ENCODE measurements around the gene GPR179.

The GPR179 gene

GRCh38 chr17:38344420-38344745 is 627 bp upstream of the GPR179 start:
- no peak for DNase-seq (ENCODE audit: low spot score)
- no peak for TF ChIP-seq CTCF (IDR thresholded peaks at IDR 0.05; ENCODE audit: borderline replicate concordance, control extremely low read depth, extremely low read depth, insufficient read depth, missing control alignments)
- in situ Hi-C loops (cut with MboI; ENCODE audit: low sequenced_read_pairs, unreplicated experiment), result no loop called here

GRCh38 chr17:38342886-38343607 is 709 bp downstream of the GPR179 start:
- TF ChIP-seq CTCF (IDR thresholded peaks at IDR 0.05; ENCODE audit: borderline replicate concordance, control extremely low read depth, extremely low read depth, insufficient read depth, missing control alignments), result no peak
- no peak for DNase-seq (ENCODE audit: low spot score)
- in situ Hi-C loops (cut with MboI; ENCODE audit: low sequenced_read_pairs, unreplicated experiment), result no loop called here

GRCh38 chr17:38341035-38341721 is 2.6 kb downstream of the GPR179 start:
- in situ Hi-C loops (cut with MboI; ENCODE audit: low sequenced_read_pairs, unreplicated experiment), result no loop called here
- DNase-seq (ENCODE audit: low spot score), result no peak
- TF ChIP-seq CTCF (IDR thresholded peaks at IDR 0.05; ENCODE audit: borderline replicate concordance, control extremely low read depth, extremely low read depth, insufficient read depth, missing control alignments), result no peak

DNA sequence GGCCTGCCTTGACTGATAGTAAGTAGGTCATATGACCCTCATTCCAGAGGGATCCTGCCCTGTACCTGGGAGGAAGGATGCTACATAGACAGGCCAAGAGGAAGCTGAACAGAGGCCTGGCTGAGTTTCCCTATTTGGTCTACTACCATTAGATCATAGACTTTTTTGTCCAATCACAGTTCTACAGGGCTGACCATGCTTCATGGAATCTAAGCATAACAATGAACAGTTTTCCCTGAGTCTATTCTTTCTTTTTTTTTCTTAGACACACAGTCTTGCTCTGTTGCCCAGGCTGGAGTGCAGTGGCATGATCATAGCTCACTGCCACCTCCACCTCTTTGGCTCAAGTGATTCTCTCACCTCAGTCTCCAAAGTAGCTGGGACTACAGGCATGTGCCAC is 3.9 kb downstream of the GPR179 start:
- no peak for TF ChIP-seq CTCF (IDR thresholded peaks at IDR 0.05; ENCODE audit: borderline replicate concordance, control extremely low read depth, extremely low read depth, insufficient read depth, missing control alignments)
- no peak for DNase-seq (ENCODE audit: low spot score)
- in situ Hi-C loops (cut with MboI; ENCODE audit: low sequenced_read_pairs, unreplicated experiment), result no loop called here

DNA sequence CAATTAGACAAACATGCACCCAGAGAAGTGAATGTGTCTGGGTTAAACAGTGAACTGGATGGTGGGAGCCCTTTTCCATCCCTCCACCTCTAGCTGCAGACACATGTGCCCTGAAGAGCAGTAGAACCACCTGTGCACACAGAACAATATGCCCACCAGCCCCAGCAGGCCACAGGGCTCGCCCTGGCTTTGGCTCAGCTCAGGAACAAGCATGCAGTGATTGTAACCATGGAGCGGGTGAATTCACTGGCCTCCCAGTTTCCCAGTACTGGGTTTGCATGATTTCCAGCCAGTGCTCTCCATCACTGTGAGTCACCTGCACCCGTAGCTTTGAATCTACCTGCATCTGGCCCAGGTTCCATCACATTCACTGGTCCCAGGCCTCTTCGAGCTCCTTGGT is 5.2 kb downstream of the GPR179 start:
- no peak for TF ChIP-seq CTCF (IDR thresholded peaks at IDR 0.05; ENCODE audit: borderline replicate concordance, control extremely low read depth, extremely low read depth, insufficient read depth, missing control alignments)
- in situ Hi-C loops (cut with MboI; ENCODE audit: low sequenced_read_pairs, unreplicated experiment), result no loop called here
- DNase-seq (ENCODE audit: low spot score), result no peak

DNA sequence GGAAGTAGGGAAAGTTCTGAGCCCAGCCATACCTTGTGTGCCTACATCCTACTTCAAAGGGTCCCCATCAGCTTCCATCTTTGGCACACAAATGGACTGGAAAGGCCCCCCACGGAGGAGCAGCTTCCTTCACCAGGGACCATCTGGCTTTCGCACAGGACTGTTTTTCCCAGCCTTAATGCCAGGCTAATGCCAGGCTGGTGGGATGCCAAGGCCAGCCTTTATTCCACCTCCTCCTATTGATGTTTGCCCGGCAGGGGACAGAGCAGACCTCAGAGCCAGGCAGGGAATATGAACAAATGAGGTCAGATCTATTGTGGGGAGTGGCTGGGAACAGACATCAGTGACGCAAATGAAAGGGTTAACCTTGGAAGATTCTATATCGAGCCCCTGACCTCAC is 5.7 kb downstream of the GPR179 start:
- DNase-seq (ENCODE audit: low spot score), result no peak
- in situ Hi-C loops (cut with MboI; ENCODE audit: low sequenced_read_pairs, unreplicated experiment), result no loop called here

More for the DNA sequence above, 5.7 kb downstream of the GPR179 start:
- TF ChIP-seq CTCF (IDR thresholded peaks at IDR 0.05; ENCODE audit: borderline replicate concordance, control extremely low read depth, extremely low read depth, insufficient read depth, missing control alignments), result no peak

All from GM13976 (cell line).